SK-N-SH treated with all-trans-retinoic acid at 6 μM for 48 hours (cell line): ENCODE measurements around the gene GRK3.

Experiments used
- ATAC-seq: fragments of 200-7000 bp; cut with Tn5 transposase; 3 replicates; pipeline ENCODE4 v1.9.1; 2020; ENCODE audit warnings: mild to moderate bottlenecking, moderate library complexity
- ARNTL ChIP-seq: fragments of 450-650 bp; formaldehyde crosslinking; IDR thresholded peaks from 2 replicates; pipeline ENCODE4 v1.5.0; 2020; ENCODE audit warnings: low read depth, mild to moderate bottlenecking, moderate library complexity, borderline replicate concordance
- BACH2 ChIP-seq: fragments of 250-450 bp; sonication (Bioruptor Pico); IDR thresholded peaks from 2 replicates; pipeline ENCODE4 v1.9.0; 2021; ENCODE audit warnings: mild to moderate bottlenecking, borderline replicate concordance
- CSDC2 ChIP-seq: fragments of 250-450 bp; sonication (Bioruptor Pico); IDR thresholded peaks from 2 replicates; pipeline ENCODE4 v1.5.0; 2020; ENCODE audit warnings: mild to moderate bottlenecking, moderate library complexity
- ESRRG ChIP-seq: fragments of 250-450 bp; sonication (Bioruptor Pico); IDR thresholded peaks from 2 replicates; pipeline ENCODE4 v1.6.1; 2021; ENCODE audit warnings: mild to moderate bottlenecking
- GLIS3 ChIP-seq: fragments of 250-450 bp; sonication (Bioruptor Pico); IDR thresholded peaks from 2 replicates; pipeline ENCODE4 v1.5.0; 2020; ENCODE audit warnings: mild to moderate bottlenecking, moderate library complexity
- ISL1 ChIP-seq: fragments of 250-450 bp; sonication (Bioruptor Pico); IDR thresholded peaks from 2 replicates; pipeline ENCODE4 v2.1.2; 2022; ENCODE audit warnings: mild to moderate bottlenecking, moderate library complexity
- OSR1 ChIP-seq: fragments of 250-450 bp; sonication (Bioruptor Pico); IDR thresholded peaks from 2 replicates; pipeline ENCODE4 v1.8.0; 2022; ENCODE audit warnings: moderate library complexity, mild to moderate bottlenecking, inconsistent platforms
- PPARA ChIP-seq: fragments of 250-450 bp; sonication (Bioruptor Pico); IDR thresholded peaks from 2 replicates; pipeline ENCODE4 v1.5.0; 2020; ENCODE audit warnings: mild to moderate bottlenecking, borderline replicate concordance
- RARB ChIP-seq: fragments of 250-450 bp; sonication (Bioruptor Pico); IDR thresholded peaks from 2 replicates; pipeline ENCODE4 v1.8.0; 2021; ENCODE audit warnings: mild to moderate bottlenecking, moderate library complexity
- SNAI2 ChIP-seq: fragments of 250-450 bp; sonication (Bioruptor Pico); IDR thresholded peaks from 2 replicates; pipeline ENCODE4 v1.5.0; 2020; ENCODE audit warnings: mild to moderate bottlenecking, moderate library complexity
- TCF4 ChIP-seq: fragments of 250-450 bp; sonication (Bioruptor Pico); IDR thresholded peaks from 2 replicates; pipeline ENCODE4 v1.8.0; 2021; ENCODE audit warnings: mild to moderate bottlenecking, moderate library complexity, borderline replicate concordance
- TOX ChIP-seq: fragments of 250-450 bp; sonication (Bioruptor Pico); IDR thresholded peaks from 2 replicates; pipeline ENCODE4 v1.8.0; 2021; ENCODE audit warnings: mild to moderate bottlenecking, moderate library complexity, borderline replicate concordance
- ZC3H10 ChIP-seq: fragments of 250-450 bp; sonication (Bioruptor Pico); IDR thresholded peaks from 2 replicates; pipeline ENCODE4 v1.5.1; 2021; ENCODE audit warnings: mild to moderate bottlenecking, moderate library complexity
- ZFP3 ChIP-seq: fragments of 250-450 bp; sonication (Bioruptor Pico); IDR thresholded peaks from 2 replicates; pipeline ENCODE4 v1.5.0; 2020; ENCODE audit warnings: mild to moderate bottlenecking, moderate library complexity
- ZFP30 ChIP-seq: fragments of 450-650 bp; formaldehyde crosslinking; IDR thresholded peaks from 2 replicates; pipeline ENCODE4 v1.5.0; 2022; ENCODE audit warnings: mild to moderate bottlenecking, moderate library complexity
- ZNF565 ChIP-seq: fragments of 450-650 bp; formaldehyde crosslinking; conservative IDR thresholded peaks from 2 replicates; pipeline ENCODE4 v1.5.0; 2020; ENCODE audit warnings: low read depth, mild to moderate bottlenecking, moderate library complexity
- ZNF8 ChIP-seq: fragments of 450-650 bp; formaldehyde crosslinking; IDR thresholded peaks from 2 replicates; pipeline ENCODE4 v1.5.0; 2020; ENCODE audit warnings: mild to moderate bottlenecking, moderate library complexity
- TF ChIP-seq, protein P1 (sequence below): fragments of 250-450 bp; sonication (Bioruptor Pico); IDR thresholded peaks from 2 replicates; pipeline ENCODE4 v1.8.0; 2020; ENCODE audit warnings: mild to moderate bottlenecking, moderate library complexity, borderline replicate concordance
- TF ChIP-seq, protein P2 (sequence below): fragments of 250-450 bp; sonication (Bioruptor Pico); IDR thresholded peaks from 2 replicates; pipeline ENCODE4 v1.5.1; 2021; ENCODE audit warnings: mild to moderate bottlenecking, moderate library complexity
- TF ChIP-seq, protein P3 (sequence below): fragments of 250-450 bp; sonication (Bioruptor Pico); IDR thresholded peaks from 2 replicates; pipeline ENCODE4 v1.5.0; 2020; ENCODE audit warnings: mild to moderate bottlenecking, moderate library complexity
- TF ChIP-seq, protein P4 (sequence below): fragments of 250-450 bp; sonication (Bioruptor Pico); IDR thresholded peaks from 2 replicates; pipeline ENCODE4 v1.5.1; 2020; ENCODE audit warnings: low read depth, mild to moderate bottlenecking, moderate library complexity

GRK3 gene

DNA sequence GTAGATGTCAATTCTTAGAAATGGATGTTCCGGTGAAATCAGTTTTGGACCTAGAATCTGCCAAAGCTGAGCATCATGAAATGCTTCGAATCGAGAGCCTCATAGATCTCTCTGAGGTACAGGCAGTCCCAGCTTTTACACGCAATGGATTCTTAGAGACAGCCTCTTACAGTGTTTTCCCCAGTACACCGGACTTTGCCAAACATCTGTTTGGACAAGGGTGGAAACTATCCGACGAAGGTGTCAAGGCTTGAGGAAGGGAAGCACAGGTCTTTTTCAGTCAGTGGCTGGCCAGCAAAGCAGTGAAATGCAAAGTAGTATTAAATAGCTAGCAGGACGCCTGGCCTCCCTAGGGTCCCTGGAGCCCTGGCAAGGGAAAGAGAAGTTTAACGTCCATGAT lies 4.9 kb downstream of the GRK3 start:
- TF ChIP-seq ZNF565 (CRISPR knock-in tag) (no peak), ZFP30 (CRISPR knock-in tag) (no peak), RARB (CRISPR knock-in tag) (no peak), PPARA (CRISPR knock-in tag) (no peak), ZFP3 (no peak), ESRRG (CRISPR knock-in tag) (no peak), TCF4 (CRISPR knock-in tag) (no peak), ISL1 (CRISPR knock-in tag) (no peak), CSDC2 (CRISPR knock-in tag) (no peak), OSR1 (CRISPR knock-in tag) (no peak), TOX (CRISPR knock-in tag) (no peak), BACH2 (CRISPR knock-in tag) (no peak), ARNTL (CRISPR knock-in tag) (no peak)
- TF ChIP-seq, protein P1, sequence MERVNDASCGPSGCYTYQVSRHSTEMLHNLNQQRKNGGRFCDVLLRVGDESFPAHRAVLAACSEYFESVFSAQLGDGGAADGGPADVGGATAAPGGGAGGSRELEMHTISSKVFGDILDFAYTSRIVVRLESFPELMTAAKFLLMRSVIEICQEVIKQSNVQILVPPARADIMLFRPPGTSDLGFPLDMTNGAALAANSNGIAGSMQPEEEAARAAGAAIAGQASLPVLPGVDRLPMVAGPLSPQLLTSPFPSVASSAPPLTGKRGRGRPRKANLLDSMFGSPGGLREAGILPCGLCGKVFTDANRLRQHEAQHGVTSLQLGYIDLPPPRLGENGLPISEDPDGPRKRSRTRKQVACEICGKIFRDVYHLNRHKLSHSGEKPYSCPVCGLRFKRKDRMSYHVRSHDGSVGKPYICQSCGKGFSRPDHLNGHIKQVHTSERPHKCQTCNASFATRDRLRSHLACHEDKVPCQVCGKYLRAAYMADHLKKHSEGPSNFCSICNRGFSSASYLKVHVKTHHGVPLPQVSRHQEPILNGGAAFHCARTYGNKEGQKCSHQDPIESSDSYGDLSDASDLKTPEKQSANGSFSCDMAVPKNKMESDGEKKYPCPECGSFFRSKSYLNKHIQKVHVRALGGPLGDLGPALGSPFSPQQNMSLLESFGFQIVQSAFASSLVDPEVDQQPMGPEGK (CRISPR knock-in tag): no peak
- TF ChIP-seq, protein P2, sequence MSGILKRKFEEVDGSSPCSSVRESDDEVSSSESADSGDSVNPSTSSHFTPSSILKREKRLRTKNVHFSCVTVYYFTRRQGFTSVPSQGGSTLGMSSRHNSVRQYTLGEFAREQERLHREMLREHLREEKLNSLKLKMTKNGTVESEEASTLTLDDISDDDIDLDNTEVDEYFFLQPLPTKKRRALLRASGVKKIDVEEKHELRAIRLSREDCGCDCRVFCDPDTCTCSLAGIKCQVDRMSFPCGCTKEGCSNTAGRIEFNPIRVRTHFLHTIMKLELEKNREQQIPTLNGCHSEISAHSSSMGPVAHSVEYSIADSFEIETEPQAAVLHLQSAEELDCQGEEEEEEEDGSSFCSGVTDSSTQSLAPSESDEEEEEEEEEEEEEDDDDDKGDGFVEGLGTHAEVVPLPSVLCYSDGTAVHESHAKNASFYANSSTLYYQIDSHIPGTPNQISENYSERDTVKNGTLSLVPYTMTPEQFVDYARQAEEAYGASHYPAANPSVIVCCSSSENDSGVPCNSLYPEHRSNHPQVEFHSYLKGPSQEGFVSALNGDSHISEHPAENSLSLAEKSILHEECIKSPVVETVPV (CRISPR knock-in tag): no peak
- TF ChIP-seq, protein P3, sequence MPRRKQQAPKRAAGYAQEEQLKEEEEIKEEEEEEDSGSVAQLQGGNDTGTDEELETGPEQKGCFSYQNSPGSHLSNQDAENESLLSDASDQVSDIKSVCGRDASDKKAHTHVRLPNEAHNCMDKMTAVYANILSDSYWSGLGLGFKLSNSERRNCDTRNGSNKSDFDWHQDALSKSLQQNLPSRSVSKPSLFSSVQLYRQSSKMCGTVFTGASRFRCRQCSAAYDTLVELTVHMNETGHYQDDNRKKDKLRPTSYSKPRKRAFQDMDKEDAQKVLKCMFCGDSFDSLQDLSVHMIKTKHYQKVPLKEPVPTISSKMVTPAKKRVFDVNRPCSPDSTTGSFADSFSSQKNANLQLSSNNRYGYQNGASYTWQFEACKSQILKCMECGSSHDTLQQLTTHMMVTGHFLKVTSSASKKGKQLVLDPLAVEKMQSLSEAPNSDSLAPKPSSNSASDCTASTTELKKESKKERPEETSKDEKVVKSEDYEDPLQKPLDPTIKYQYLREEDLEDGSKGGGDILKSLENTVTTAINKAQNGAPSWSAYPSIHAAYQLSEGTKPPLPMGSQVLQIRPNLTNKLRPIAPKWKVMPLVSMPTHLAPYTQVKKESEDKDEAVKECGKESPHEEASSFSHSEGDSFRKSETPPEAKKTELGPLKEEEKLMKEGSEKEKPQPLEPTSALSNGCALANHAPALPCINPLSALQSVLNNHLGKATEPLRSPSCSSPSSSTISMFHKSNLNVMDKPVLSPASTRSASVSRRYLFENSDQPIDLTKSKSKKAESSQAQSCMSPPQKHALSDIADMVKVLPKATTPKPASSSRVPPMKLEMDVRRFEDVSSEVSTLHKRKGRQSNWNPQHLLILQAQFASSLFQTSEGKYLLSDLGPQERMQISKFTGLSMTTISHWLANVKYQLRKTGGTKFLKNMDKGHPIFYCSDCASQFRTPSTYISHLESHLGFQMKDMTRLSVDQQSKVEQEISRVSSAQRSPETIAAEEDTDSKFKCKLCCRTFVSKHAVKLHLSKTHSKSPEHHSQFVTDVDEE (CRISPR knock-in tag): no peak
- no peak for ATAC-seq

DNA sequence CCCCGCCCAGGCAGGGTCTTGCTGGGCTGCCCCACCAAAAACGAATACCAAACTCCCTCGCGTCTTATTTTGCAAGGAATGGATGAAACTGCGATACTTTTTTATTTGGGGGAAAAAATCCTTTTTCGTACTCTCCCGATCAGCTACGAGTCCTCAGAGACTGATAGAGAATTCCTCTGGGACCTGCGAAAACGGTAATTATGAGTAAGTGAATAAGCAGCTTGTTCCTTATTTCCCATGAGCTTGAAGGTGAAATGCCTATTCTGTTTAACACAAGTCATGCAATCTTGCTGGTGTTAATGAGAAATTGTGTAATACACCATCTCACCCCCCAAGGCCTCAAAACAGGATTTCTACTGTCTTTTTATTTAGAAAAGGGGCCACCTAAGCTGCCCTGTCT lies 5.5 kb downstream of the GRK3 start:
- ATAC-seq: no peak
- TF ChIP-seq ESRRG (CRISPR knock-in tag): no peak
- no peak for TF ChIP-seq ZC3H10
- TF ChIP-seq SNAI2 (CRISPR knock-in tag): no peak
- no peak for TF ChIP-seq GLIS3 (CRISPR knock-in tag)
- TF ChIP-seq ZFP3: no peak
- TF ChIP-seq PPARA (CRISPR knock-in tag): no peak
- TF ChIP-seq, protein P1 (CRISPR knock-in tag): no peak
- TF ChIP-seq ZFP30 (CRISPR knock-in tag): no peak
- TF ChIP-seq, protein P4, sequence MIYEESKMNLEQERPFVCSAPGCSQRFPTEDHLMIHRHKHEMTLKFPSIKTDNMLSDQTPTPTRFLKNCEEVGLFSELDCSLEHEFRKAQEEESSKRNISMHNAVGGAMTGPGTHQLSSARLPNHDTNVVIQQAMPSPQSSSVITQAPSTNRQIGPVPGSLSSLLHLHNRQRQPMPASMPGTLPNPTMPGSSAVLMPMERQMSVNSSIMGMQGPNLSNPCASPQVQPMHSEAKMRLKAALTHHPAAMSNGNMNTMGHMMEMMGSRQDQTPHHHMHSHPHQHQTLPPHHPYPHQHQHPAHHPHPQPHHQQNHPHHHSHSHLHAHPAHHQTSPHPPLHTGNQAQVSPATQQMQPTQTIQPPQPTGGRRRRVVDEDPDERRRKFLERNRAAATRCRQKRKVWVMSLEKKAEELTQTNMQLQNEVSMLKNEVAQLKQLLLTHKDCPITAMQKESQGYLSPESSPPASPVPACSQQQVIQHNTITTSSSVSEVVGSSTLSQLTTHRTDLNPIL: no peak
- no peak for TF ChIP-seq RARB (CRISPR knock-in tag)
- no peak for TF ChIP-seq CSDC2 (CRISPR knock-in tag)
- no peak for TF ChIP-seq ISL1 (CRISPR knock-in tag)
- TF ChIP-seq, protein P2 (CRISPR knock-in tag): no peak
- no peak for TF ChIP-seq ZNF8
- no peak for TF ChIP-seq TCF4 (CRISPR knock-in tag)
- no peak for TF ChIP-seq ARNTL (CRISPR knock-in tag)
- TF ChIP-seq, protein P3 (CRISPR knock-in tag): no peak
- no peak for TF ChIP-seq ZNF565 (CRISPR knock-in tag)
- no peak for TF ChIP-seq OSR1 (CRISPR knock-in tag)
- TF ChIP-seq, all 23 proteins: peak for 0
